ENCODE measurements around the gene NGB.

- no peak for TF ChIP-seq POLR2A (IDR thresholded peaks at IDR 0.05)
- no peak for TF ChIP-seq POLR2AphosphoS5 (IDR thresholded peaks at IDR 0.05)
- no peak for TF ChIP-seq CTCF (IDR thresholded peaks at IDR 0.05)
Observed at GRCh38 chr14:77225254-77225653, 45.8 kb downstream of the NGB start.

Data from transverse colon (tissue), 4 donors.